ENCODE results near the gene ZNF281. TPM values are rescaled to one million over a fixed set of nuclear protein-coding genes. Genes with fewer than 3 reads are reported as not detected.

Gene ZNF281
- 25.1 and 32.0 TPM in 2 replicates for total RNA-seq (2014; rRNA removed; shearing (Covaris generic))

DNA sequence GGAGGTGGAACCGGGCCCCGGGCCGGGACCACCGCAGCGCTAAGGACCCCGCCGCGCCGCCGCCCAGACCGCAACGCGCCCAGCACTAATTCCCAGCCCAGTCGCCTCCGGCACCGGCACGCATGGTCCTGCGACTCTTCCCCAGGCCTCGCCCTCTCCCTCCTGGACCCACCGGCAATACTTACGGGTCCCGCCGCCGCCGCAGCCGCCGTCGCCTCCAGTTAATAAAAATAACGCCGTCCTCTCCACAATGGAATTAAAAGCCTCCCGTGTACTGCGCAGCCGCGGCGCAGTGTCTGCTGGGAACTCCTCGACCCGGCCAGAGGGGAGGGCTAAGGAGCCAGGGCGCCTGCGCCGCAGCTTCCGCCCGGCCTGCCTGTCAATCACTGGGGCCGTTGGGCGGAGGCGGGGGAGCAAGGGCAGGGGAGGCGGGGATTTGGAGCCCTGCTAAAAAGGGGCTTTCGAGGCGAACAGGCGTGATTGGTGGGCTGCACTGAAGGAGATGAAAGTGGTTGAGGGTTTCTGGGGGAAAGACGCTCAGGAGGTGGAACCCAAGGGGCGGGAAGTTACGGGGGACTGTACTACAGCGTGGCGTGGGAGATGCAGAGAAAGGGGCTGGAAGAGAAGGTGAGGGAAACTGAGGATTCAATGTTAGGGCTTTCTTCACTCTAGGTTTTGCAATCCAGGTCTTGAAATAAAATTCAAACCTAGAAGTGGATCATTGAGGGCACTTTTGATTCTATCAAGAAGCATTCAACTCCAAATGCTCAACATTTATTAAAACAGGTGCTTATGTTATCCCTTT is at the start of gene ZNF281:
TSS of gene ZNF281 (minus strand) at position 276 of the 805 bp plus-strand sequence. CDS start 331 bp downstream, outside the sequence.
- H3K4me3 ChIP-seq, result peak within 1 kb of the TSS; percentile 80

DNA sequence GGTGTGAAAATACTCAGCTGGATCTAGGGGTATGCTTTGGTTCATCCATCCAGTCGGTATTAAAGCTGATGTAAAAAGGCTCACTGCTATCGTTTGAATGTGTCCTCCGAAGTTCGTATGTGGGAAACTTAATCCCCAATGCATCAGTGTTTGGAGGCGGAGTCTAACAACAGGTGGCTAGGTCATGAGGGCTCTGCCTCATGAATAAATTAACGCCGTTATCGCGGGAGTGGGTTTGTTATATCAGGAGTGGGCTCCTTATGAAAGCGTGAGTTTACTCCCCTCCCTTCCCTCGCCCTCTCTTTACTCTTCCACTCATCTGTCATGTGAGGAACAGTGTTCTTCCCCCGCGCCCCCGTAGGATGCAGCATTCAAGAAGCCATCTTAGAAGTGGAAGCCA is 48.9 kb upstream of the ZNF281 start:
- Histone ChIP-seq H3K9me3 (replicated peaks) (no peaks in the 10 kb centered on the region), H3K4me1 (replicated peaks) (no peaks in the 10 kb centered on the region), H3K36me3 (no peaks in the 10 kb centered on the region)

More for the DNA sequence above, at the start of gene ZNF281:
- peak; percentile 87 to 95 for DNase-seq (ENCODE audit: low read depth in 1 of 2, low spot score in 2 of 2)
- H3K27ac ChIP-seq, result peak within 1 kb of the TSS; percentile 57
- H3K36me3 ChIP-seq, result peaks cover 48% of the 10 kb centered on the region
- peaks cover 42% of the 10 kb centered on the region for H3K4me1 ChIP-seq (replicated peaks)
- no peaks in the 10 kb centered on the region for H3K27me3 ChIP-seq (replicated peaks)
- peaks cover 4% of the 10 kb centered on the region; the same call in 1 of the 2 replicates for H3K9me3 ChIP-seq (replicated peaks)

GRCh38 chr1:200457810-200458209 is 48.0 kb upstream of the ZNF281 start:
- Histone ChIP-seq H3K9me3 (replicated peaks) (no peaks in the 10 kb centered on the region), H3K27me3 (replicated peaks) (no peaks in the 10 kb centered on the region), H3K4me1 (replicated peaks) (no peaks in the 10 kb centered on the region), H3K36me3 (no peaks in the 10 kb centered on the region), H3K27ac (no peak overlapping the region), H3K4me3 (no peak overlapping the region)
- no peak for DNase-seq (ENCODE audit: low read depth in 1 of 2, low spot score in 2 of 2)

More for the DNA sequence above, 48.9 kb upstream of the ZNF281 start:
- Histone ChIP-seq H3K4me3 (no peak overlapping the region), H3K27ac (no peak overlapping the region), H3K27me3 (replicated peaks) (no peaks in the 10 kb centered on the region)
- DNase-seq (ENCODE audit: low read depth in 1 of 2, low spot score in 2 of 2), result no peak

DNA sequence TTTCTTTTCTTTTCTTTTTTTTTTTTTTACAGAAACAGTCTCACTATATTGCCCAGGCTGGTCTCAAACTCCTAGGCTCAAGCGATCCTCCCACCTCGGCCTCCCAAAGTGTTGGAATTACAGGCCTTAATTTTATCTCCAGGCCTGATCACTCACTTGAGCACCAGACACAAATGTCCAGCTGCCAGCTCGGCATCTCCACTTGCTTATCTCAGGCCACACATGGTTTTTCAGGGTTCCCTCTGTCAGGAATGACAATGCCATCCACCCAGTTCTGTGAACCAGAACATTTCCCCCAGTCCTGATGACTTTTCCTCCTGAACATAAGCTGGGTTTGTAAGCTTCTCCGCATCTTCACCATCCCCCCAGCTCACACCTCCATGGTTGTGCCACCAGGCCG is 44.6 kb upstream of the ZNF281 start:
- H3K4me1 ChIP-seq (replicated peaks), result no peaks in the 10 kb centered on the region
- H3K4me3 ChIP-seq, result no peak overlapping the region
- H3K36me3 ChIP-seq, result no peaks in the 10 kb centered on the region
- no peaks in the 10 kb centered on the region for H3K27me3 ChIP-seq (replicated peaks)
- no peak overlapping the region for H3K27ac ChIP-seq
- no peak for DNase-seq (ENCODE audit: low read depth in 1 of 2, low spot score in 2 of 2)
- H3K9me3 ChIP-seq (replicated peaks), result no peaks in the 10 kb centered on the region

- Histone ChIP-seq H3K4me1 (replicated peaks) (no peaks in the 10 kb centered on the region), H3K9me3 (replicated peaks) (no peaks in the 10 kb centered on the region), H3K27me3 (replicated peaks) (no peaks in the 10 kb centered on the region), H3K36me3 (no peaks in the 10 kb centered on the region), H3K4me3 (no peak overlapping the region), H3K27ac (no peak overlapping the region)
- no peak for DNase-seq (ENCODE audit: low read depth in 1 of 2, low spot score in 2 of 2)
Observed at GRCh38 chr1:200453553-200453905, 43.7 kb upstream of the ZNF281 start.

DNA sequence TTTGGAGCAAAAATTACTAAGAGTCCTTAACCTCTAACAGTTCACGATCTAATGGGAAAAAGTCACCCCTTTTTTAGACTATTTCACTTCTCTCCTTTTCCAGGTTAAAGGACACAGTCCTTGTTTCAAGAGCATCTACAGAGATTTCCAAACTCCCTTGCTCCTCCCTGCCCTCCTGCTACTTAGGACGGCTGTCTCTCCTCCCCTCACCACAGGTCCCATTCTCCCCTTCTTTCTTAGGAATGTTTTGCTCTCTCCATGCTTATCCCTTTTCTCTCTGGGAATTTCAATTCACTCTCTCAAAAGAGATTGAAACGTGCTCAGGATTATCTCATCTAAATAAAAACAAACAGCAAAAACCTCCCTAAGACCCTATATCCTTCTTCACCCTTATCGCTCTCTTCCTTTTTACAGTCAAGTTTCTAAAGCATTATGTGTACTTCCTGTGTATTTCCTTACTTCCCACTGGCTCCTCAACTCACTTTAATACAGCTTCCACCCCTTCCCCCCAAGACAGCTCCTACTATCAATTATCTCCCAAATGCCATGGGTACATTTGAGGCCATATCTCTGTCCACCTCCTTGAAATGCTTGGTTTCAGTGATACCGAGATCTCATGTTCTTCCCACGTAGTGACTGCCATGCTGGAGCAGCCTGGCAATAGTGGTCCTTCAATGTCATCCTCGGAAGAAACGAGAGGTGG is 43.2 kb upstream of the ZNF281 start:
- Histone ChIP-seq H3K9me3 (replicated peaks) (no peaks in the 10 kb centered on the region), H3K4me1 (replicated peaks) (no peaks in the 10 kb centered on the region), H3K36me3 (no peaks in the 10 kb centered on the region), H3K27ac (no peak overlapping the region), H3K27me3 (replicated peaks) (no peaks in the 10 kb centered on the region), H3K4me3 (no peak overlapping the region)
- no peak for DNase-seq (ENCODE audit: low read depth in 1 of 2, low spot score in 2 of 2)

- DNase-seq (ENCODE audit: low read depth in 1 of 2, low spot score in 2 of 2), result no peak
- H3K9me3 ChIP-seq (replicated peaks), result no peaks in the 10 kb centered on the region
Observed at GRCh38 chr1:200448034-200448762, 38.4 kb upstream of the ZNF281 start.

DNA sequence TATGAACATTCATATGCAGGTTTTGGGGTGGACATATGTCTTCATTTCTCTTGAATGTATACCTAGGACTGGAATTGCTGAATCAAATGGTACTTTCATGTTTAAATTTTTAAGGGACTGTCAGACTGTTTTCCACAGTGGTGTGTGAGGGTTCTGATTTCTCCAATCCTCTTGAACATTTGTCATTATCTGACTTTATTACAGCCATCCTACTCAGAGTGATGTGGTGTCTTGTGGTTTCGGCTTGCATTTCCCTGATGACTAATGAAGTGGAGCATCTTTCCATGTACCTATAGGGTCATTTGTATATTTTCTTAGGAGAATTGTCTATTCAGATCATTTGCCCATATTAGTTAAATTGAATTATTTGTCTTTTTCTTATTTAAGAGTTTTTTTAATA is 35.4 kb upstream of the ZNF281 start:
- Histone ChIP-seq H3K27ac (no peak overlapping the region), H3K9me3 (replicated peaks) (no peaks in the 10 kb centered on the region), H3K4me3 (no peak overlapping the region), H3K36me3 (no peaks in the 10 kb centered on the region), H3K4me1 (replicated peaks) (peaks cover 6% of the 10 kb centered on the region), H3K27me3 (replicated peaks) (no peaks in the 10 kb centered on the region)
- DNase-seq (ENCODE audit: low read depth in 1 of 2, low spot score in 2 of 2), result peak in 1 of 2 experiments; percentile 44

More at GRCh38 chr1:200448034-200448762, 38.4 kb upstream of the ZNF281 start:
- no peaks in the 10 kb centered on the region for H3K27me3 ChIP-seq (replicated peaks)
- H3K4me1 ChIP-seq (replicated peaks), result peaks cover 6% of the 10 kb centered on the region
- H3K4me3 ChIP-seq, result no peak overlapping the region
- no peaks in the 10 kb centered on the region for H3K36me3 ChIP-seq
- H3K27ac ChIP-seq, result no peak overlapping the region

- no peak for DNase-seq (ENCODE audit: low read depth in 1 of 2, low spot score in 2 of 2)
- no peaks in the 10 kb centered on the region for H3K27me3 ChIP-seq (replicated peaks)
- H3K4me1 ChIP-seq (replicated peaks), result peaks cover 6% of the 10 kb centered on the region
- H3K27ac ChIP-seq, result no peak overlapping the region
- H3K36me3 ChIP-seq, result no peaks in the 10 kb centered on the region
- H3K9me3 ChIP-seq (replicated peaks), result no peaks in the 10 kb centered on the region
- H3K4me3 ChIP-seq, result no peak overlapping the region
Observed at GRCh38 chr1:200444478-200444877, 34.6 kb upstream of the ZNF281 start.

DNA sequence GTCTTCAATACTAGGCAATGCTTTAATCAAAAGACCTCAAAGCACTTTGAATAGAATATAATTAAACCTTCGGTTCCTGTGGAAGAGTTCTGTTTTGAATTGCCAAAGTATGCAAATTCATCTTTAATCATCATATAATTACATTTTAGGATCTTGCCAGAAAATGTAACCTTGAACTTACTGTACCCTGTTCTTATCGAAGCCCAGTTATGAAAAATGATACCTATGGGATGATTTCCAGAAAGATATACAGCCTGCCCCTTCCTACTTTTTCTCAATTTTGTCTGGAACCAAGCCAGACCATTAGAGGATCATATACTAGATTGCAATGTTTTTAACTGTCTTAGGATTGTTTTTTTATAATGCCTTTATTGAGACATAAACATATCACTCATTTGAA is 34.0 kb upstream of the ZNF281 start:
- no peak for DNase-seq (ENCODE audit: low read depth in 1 of 2, low spot score in 2 of 2)
- Histone ChIP-seq H3K36me3 (no peaks in the 10 kb centered on the region), H3K9me3 (replicated peaks) (no peaks in the 10 kb centered on the region), H3K4me3 (no peak overlapping the region), H3K27ac (no peak overlapping the region), H3K4me1 (replicated peaks) (peaks cover 11% of the 10 kb centered on the region), H3K27me3 (replicated peaks) (no peaks in the 10 kb centered on the region)

DNA sequence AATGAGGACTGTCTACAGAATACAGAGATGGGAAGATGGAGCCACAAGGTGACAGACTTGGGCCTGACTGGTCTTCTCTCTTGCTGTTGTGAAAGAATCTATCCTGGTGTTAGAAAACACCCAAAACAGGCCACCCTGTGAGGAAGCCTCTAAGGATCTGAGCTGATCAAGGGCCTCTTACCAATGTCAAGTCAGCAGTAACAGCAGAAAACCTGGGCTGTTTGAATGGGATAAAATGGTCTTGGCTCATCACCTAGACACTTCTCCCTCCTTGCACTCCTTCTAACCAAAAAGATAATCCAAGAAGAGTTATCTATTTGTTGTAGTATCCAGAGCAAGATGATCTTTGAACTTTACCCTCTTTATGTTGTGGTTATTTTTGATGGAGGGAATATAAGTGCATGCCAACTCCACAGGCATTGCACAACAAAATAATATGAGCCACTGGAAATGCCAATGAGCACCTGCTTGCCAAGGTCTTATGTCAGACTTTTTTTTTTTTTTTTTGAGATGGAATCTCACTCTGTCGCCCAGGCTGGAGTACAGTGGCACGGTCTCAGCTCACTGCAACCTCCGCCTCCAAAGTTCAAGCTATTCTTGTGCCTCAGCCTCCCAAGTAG is 32.8 kb upstream of the ZNF281 start:
- Histone ChIP-seq H3K27ac (no peak overlapping the region), H3K9me3 (replicated peaks) (no peaks in the 10 kb centered on the region), H3K36me3 (no peaks in the 10 kb centered on the region), H3K4me3 (no peak overlapping the region), H3K27me3 (replicated peaks) (no peaks in the 10 kb centered on the region), H3K4me1 (replicated peaks) (peaks cover 19% of the 10 kb centered on the region)
- DNase-seq (ENCODE audit: low read depth in 1 of 2, low spot score in 2 of 2), result no peak

- peaks cover 23% of the 10 kb centered on the region for H3K4me1 ChIP-seq (replicated peaks)
- DNase-seq (ENCODE audit: low read depth in 1 of 2, low spot score in 2 of 2), result no peak
- H3K27me3 ChIP-seq (replicated peaks), result no peaks in the 10 kb centered on the region
- no peaks in the 10 kb centered on the region for H3K9me3 ChIP-seq (replicated peaks)
- no peaks in the 10 kb centered on the region for H3K36me3 ChIP-seq
- H3K4me3 ChIP-seq, result no peak overlapping the region
- no peak overlapping the region for H3K27ac ChIP-seq
Observed at GRCh38 chr1:200442023-200442422, 32.2 kb upstream of the ZNF281 start.

DNA sequence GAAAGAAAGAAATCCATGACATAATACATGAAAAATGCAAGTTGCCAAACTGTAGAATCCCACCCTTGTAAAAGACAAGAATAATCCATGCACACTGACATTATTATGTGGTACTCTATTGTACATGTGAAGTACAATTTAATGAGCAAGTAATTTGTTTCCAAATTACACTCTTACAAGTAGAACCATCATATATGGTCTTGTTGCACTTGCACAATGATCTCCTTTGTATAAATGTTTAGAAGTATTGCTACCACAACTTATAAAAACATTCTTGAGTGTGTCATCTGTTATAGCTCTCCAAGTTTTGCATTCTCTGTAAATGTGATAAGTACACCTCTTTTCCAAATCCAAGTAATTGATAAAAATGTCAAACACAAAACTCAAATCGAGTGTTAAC is 29.1 kb upstream of the ZNF281 start:
- Histone ChIP-seq H3K4me1 (replicated peaks) (peaks cover 29% of the 10 kb centered on the region), H3K36me3 (no peaks in the 10 kb centered on the region), H3K4me3 (no peak overlapping the region), H3K27me3 (replicated peaks) (no peaks in the 10 kb centered on the region), H3K27ac (peak overlapping the region; percentile 54), H3K9me3 (replicated peaks) (no peaks in the 10 kb centered on the region)
- DNase-seq (ENCODE audit: low read depth in 1 of 2, low spot score in 2 of 2), result peak in 1 of 2 experiments; percentile 49

Data from SJSA1 (cell line).